ENCODE results near the gene TMEM201. TPM values are rescaled to one million over a fixed set of nuclear protein-coding genes. Genes with fewer than 3 reads are reported as not detected.
"Not testable (repeated sequence)": the region's sequence is repeated elsewhere in the genome, so short reads cannot be mapped to it uniquely, and the experiment has no call there.

TMEM201 gene, protein sequence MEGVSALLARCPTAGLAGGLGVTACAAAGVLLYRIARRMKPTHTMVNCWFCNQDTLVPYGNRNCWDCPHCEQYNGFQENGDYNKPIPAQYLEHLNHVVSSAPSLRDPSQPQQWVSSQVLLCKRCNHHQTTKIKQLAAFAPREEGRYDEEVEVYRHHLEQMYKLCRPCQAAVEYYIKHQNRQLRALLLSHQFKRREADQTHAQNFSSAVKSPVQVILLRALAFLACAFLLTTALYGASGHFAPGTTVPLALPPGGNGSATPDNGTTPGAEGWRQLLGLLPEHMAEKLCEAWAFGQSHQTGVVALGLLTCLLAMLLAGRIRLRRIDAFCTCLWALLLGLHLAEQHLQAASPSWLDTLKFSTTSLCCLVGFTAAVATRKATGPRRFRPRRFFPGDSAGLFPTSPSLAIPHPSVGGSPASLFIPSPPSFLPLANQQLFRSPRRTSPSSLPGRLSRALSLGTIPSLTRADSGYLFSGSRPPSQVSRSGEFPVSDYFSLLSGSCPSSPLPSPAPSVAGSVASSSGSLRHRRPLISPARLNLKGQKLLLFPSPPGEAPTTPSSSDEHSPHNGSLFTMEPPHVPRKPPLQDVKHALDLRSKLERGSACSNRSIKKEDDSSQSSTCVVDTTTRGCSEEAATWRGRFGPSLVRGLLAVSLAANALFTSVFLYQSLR
- 10.9 TPM for polyA plus RNA-seq (2012; ENCODE audit: insufficient read depth, insufficient read length)

GRCh38 chr1:9588551-9589143 is at the start of gene TMEM201:
Gene TMEM201, plus strand, starts transcription at chr1:9588911. Its CDS starts 20 bp downstream, at chr1:9588931.
- peak; percentile 81 for DNase-seq (ENCODE audit: low read depth, low spot score)
- H3K4me3 ChIP-seq (ENCODE audit: low read length): peak within 1 kb of the TSS; percentile 68

- H3K4me3 ChIP-seq (ENCODE audit: low read length): peak within 1 kb of the TSS; percentile 75
- DNase-seq (ENCODE audit: low read depth, low spot score): peak; percentile 92
These were observed 49.4 kb upstream of the TMEM201 start, which contains the start of gene SLC25A33 for GRCh38 chr1:9539165-9539828. Gene SLC25A33, plus strand, starts transcription at chr1:9539465. Its CDS starts 227 bp downstream, at chr1:9539692.

DNA sequence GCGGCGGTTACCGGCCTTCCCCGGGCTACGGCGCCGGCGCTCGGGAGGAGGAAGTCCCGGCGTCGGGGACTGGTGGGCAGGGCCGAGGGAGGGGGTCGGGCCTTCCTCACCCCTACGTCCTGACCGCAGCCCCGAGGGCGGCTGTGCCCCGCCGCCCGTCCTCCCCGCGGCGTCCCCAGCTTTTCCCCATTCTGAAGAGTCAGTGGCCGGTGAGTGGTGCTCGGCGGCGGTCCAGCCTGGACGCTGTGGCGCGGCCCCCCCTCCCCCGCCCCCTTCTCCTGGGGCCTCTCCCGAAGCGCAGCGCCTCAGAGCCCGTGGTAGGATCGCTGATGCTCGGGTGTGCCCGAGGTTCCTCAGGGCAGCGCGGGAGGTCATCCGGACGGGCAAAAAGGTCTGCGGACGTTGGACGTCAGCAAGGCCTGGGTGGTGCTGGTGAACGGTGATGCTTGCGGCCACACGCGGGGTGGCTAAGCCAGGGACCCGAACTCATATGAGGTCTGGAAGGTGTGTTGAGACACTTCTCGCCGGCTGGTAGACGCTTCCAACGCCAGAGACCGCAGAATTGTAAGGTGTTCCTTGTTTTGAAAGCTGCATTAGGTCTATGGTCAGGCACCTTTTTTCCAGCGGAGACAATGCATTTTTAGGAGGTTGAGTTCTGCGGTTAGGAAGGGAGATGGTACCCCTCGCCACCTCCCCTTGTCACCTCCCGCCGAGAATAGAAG is 48.7 kb upstream of the TMEM201 start:
- H3K4me3 ChIP-seq (ENCODE audit: low read length): peak overlapping the region; percentile 75
- DNase-seq (ENCODE audit: low read depth, low spot score): no peak

GRCh38 chr1:9542430-9542829 is 46.3 kb upstream of the TMEM201 start:
- peak; percentile 35 for DNase-seq (ENCODE audit: low read depth, low spot score)
- no peak overlapping the region for H3K4me3 ChIP-seq (ENCODE audit: low read length)

GRCh38 chr1:9544926-9545325 is 43.8 kb upstream of the TMEM201 start:
- no peak overlapping the region for H3K4me3 ChIP-seq (ENCODE audit: low read length)
- DNase-seq (ENCODE audit: low read depth, low spot score): no peak

DNA sequence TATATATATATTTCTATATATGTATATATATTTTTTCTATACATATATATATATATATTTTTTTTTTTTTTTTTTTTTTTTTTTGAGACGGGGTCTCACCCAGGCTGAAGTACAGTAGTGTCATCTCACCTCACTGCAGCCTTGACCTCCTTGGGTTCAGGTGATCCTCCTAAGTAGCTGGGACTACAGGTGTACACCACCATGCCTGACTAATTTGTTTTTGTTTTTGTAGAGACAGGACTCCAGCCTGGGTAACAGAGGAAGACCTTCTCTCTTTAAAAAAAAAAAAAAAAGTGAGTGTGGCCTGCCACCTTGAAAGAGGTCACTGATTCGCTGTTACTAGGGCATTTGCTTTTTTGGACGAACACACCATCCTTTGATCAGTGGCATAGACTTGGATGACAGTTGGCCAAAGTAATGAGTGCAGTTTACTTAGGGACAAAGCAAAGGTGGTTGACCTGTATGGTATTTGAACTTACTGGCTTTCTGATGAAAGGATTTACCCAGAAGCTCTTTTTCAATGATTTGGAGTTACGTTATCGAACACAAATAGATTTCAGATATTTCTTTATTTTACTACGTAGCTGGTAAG is 38.7 kb upstream of the TMEM201 start:
- no peak for DNase-seq (ENCODE audit: low read depth, low spot score)
- no peak overlapping the region for H3K4me3 ChIP-seq (ENCODE audit: low read length)

- H3K4me3 ChIP-seq (ENCODE audit: low read length): no peak overlapping the region
- DNase-seq (ENCODE audit: low read depth, low spot score): no peak
These were observed 36.7 kb upstream of the TMEM201 start for GRCh38 chr1:9551984-9552383.

- H3K4me3 ChIP-seq (ENCODE audit: low read length): no peak overlapping the region
- no peak for DNase-seq (ENCODE audit: low read depth, low spot score)
These were observed 35.0 kb upstream of the TMEM201 start for GRCh38 chr1:9553736-9554144.

GRCh38 chr1:9555942-9556341 is 32.8 kb upstream of the TMEM201 start:
- no peak overlapping the region for H3K4me3 ChIP-seq (ENCODE audit: low read length)
- DNase-seq (ENCODE audit: low read depth, low spot score): no peak

GRCh38 chr1:9557624-9558023 is 31.1 kb upstream of the TMEM201 start:
- H3K4me3 ChIP-seq (ENCODE audit: low read length): no peak overlapping the region
- DNase-seq (ENCODE audit: low read depth, low spot score): no peak

- no peak for DNase-seq (ENCODE audit: low read depth, low spot score)
- H3K4me3 ChIP-seq (ENCODE audit: low read length): no peak overlapping the region
These were observed 30.3 kb upstream of the TMEM201 start for GRCh38 chr1:9558271-9558945.

DNA sequence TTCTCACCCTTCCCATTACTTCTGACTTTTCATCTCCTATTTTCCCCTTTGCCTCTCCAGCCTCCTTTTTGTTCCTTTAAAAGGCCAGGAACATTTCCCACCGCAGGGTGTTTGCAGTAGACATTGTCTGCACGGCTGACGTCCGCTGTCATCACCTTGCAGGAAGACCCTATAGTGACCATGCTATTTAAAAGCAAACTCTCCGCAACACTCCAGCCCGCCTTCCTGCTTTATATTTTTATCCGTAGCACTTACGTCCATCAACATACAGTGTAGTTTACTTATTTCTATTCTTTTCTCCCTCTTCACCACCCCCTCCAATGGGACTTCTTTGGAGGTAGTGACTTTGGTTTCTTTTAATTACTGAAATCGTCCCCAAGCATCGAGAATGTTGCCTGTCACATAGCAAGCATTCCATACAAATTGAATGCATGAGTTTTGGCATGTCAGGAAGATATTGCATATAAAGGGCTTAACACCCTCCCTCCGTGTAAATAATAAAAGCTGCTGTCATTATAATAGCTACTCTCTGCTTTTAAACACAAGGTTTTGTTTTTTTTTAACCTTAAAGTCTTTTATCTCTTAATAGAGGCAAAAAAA is 29.7 kb upstream of the TMEM201 start:
- no peak overlapping the region for H3K4me3 ChIP-seq (ENCODE audit: low read length)
- DNase-seq (ENCODE audit: low read depth, low spot score): no peak

GRCh38 chr1:9559673-9560072 is 29.0 kb upstream of the TMEM201 start:
- peak; percentile 89 for DNase-seq (ENCODE audit: low read depth, low spot score)
- H3K4me3 ChIP-seq (ENCODE audit: low read length): no peak overlapping the region

DNA sequence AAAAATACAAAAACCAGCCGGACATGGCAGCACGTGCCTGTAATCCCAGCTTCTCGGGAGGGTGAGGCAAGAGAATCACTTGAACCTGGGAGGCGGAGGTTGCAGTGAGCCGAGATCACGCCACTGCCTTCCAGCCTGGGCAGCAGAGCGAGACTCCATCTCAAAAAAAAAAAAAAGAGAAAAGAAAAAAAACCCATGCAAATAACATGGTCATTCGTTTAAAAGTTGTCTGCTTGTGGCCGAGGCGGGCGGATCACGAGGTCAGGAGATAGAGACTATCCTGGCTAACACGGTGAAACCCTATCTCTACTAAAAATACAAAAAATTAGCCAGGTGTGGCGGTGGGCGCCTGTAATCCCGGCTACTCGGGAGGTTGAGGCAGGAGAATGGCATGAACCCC is 28.6 kb upstream of the TMEM201 start:
- H3K4me3 ChIP-seq (ENCODE audit: low read length); DNase-seq (ENCODE audit: low read depth, low spot score): not testable (repeated sequence)

DNA sequence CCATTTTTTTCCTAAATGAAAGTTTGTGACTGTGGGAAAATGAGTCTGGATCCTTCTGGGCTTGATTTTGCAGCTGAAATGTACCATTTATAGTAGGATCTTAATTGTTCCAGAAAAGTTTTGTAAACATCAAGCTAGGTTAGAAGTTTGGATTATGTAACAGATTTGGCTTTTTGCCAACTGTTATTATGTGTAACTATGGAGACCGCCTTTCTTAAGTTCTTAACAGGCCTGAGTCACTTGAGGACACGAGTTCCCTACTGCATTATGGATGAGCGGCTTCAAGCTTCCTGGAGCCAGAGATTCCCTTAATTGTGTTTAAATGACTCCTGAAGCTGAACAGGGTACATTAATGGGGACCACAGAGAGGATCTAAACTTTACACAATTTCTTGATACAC is 27.3 kb upstream of the TMEM201 start:
- H3K4me3 ChIP-seq (ENCODE audit: low read length): no peak overlapping the region
- DNase-seq (ENCODE audit: low read depth, low spot score): no peak

DNA sequence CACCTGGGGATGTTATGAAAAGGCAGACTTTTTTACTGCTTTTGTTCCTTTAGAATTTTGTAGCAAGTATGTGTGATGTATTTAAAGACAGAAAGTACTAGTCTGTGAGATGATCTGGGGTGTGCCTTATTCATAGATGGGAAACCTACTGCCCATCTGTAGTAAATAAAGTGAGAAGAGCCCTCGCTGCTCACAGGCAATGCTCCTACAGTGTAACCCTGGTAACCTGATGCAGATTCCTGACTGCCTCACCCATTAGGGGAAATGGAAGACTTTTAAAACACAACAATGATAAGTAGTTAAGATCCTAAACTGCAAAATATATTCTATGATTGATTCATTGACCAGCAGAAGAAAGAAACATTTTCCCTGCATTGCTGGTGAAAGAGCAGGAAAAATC is 19.4 kb upstream of the TMEM201 start:
- no peak for DNase-seq (ENCODE audit: low read depth, low spot score)
- no peak overlapping the region for H3K4me3 ChIP-seq (ENCODE audit: low read length)

GRCh38 chr1:9570886-9571529 is 17.7 kb upstream of the TMEM201 start:
- H3K4me3 ChIP-seq (ENCODE audit: low read length); DNase-seq (ENCODE audit: low read depth, low spot score): not testable (repeated sequence)

All from Jurkat, Clone E6-1 (cell line).